ENCODE measurements around the gene PLET1.

The PLET1 gene, protein sequence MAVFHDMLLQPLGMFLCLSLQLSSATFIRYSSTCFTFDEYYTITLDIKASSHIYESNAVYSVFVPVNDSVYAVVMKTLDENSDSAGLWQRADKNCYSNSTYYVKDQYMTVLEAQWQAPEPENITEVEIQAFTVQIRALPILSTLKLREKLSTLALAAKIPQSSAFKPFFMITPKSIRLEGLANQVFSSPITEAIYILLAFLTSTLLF

DNA sequence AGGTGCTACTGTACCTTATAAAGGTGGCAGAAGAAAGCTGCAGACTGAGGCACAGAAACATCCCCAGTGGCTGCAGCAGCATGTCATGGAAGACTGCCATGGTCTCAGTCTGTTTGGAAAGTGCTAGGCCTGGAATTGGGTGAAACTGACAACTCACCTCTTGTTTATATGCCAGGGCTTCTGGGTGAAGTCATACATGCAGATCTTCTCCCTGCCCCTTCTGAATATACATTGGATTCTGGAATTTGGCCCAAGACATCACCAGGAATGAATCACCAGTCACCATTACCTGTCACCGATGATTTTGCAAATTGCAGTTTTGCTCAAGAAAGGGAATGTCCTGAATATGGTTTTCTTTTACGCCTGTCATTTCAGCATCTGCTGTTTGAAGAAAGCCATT is at the start of gene PLET1:
PLET1 (minus strand) TSS at position 371 of the 400 bp plus-strand sequence; CDS start at position 100, 271 bp downstream.
- no peak for DNase-seq

DNA sequence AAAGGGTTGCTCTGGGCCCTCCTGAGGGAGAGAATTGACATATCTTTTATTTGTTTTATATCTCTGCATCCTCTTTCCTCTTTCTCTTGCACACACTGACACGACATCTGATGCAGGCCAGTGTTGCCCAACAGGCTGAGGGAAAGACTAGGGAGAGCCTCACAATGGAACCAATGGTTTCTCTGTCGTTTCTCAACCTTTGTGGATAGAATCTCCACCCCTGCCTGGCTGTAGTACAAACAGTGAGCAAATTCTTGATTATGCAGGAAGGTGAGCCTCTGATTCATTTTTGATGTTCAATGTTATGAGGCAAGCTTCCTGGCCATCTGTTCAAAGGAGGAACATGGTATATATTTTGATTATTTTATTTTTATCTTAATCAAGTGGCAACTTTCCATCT is 49.8 kb upstream of the PLET1 start:
- peak; percentile 78 for DNase-seq

DNA sequence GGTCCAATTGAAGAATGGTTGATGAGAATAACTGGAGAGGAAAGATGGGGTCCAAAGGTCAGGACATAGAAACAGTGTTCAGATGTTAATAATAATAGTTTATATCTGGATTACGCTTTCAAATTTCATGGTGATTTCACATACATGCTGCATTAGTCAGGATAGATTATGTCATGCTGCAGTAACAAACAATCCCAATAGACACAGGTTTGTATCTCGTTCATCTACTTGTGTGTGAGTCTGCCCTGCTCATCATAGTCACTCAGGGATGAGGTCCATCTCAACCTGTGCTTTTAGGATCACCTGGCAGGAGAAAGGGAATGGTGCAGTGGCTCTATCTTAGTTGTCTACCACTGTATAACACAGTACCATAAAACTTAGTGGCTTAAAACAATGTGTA is 48.0 kb upstream of the PLET1 start:
- DNase-seq: no peak

DNA sequence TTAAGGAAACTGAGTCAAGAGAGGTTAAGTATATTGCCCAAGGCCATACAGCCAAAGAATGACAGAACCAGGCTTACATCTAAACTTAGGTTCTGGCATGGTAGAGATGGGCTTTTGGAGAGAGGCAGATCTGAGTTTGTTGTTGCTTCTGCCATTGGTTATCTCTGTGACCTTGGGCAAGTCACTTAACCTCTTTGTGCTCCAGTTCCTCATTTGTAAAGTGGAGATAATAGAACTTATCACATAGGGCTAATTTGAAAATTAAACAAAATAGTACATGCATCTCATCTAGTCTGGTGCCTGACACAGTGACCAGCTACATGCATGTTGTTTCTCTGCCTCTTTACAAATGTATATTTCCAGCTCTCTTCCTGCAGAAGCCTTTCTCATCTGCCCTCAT is 47.0 kb upstream of the PLET1 start:
- peak; percentile 55 for DNase-seq

DNA sequence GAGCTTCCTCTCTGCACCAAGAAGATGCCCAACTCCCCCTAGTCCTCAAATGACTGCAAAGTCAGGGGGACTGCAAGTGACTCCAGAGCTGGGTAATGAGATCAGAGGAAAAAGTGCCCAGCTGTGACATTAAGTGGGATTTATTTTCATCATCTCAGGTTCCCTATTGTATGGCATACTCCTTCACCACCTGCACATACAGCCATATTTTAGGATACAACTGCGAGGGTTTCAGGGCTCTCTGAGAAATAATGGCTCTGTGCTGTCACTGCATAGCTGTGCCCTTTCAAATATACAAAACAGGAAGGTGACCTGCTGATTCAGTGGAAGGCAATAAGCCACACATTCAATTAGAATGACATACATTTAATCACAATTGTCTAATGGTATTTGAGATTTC is 45.6 kb upstream of the PLET1 start:
- DNase-seq: no peak

DNA sequence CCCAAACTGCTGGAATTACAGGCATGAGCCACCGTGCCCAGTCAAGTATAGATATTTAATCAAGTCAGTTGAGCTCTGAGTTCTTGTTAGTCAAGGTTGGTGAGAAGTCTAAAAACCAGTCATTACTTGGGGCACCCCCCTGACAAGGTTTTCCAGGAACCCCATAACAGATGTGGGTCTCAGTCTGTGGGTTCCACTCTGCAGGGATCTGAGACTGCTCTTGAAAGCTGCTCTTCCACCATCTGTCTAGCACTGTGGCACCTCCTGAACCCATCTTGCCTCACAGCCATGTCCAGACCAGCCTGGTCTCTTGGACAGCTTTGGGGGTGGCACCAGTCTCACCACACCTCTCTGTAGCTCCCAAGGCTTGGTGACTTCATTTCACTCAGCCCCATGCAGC is 44.3 kb upstream of the PLET1 start:
- no peak for DNase-seq

DNA sequence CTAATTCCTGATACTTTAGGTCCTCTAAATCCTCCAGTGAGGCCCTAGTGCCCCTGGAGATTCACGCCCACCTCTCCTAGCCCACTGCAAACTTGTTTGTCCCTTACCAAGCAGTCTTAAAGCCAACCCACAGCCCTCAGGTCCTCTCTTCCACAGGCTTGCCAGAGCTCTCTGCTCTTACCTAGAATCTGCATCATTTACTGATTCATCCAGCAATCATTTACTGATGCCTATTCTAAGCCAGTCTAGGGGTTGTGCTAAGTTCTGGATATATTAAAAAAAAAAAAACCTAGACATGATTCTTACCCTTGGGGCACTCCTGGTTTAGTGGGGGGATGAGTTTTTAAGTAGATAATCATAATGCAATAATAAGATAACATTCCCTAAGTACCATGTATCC is 43.0 kb upstream of the PLET1 start:
- no peak for DNase-seq

DNA sequence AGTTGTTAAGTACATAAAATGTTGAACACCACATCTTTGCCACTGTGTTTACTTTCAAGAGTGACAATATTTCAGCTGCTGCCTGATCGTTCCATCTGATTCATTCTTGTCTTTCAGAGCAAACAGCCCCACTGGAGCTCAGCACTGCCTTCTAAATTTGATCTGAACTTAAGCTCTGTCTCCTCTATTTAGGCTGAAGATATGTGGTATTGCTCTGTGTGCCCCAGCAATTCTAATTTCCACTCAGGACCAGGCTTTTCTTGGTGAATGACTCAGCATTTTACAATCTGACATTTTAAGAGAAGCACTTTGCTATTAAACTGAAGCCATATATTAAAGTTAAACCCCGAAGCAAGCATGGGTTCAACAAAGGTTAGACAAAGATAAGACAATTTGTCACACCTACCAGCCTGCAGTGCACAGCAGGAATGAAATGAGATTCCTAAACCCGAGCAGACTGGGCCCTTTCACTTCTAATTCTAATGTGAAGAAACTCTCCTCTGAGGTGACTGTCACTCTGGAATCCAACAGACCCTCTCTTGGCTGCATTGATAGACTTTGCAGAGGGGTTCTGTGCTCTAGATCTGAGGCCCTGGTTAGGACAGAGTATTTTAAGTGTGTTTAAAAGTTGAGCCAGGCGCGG is 41.7 kb upstream of the PLET1 start:
- DNase-seq: peak; percentile 73

DNA sequence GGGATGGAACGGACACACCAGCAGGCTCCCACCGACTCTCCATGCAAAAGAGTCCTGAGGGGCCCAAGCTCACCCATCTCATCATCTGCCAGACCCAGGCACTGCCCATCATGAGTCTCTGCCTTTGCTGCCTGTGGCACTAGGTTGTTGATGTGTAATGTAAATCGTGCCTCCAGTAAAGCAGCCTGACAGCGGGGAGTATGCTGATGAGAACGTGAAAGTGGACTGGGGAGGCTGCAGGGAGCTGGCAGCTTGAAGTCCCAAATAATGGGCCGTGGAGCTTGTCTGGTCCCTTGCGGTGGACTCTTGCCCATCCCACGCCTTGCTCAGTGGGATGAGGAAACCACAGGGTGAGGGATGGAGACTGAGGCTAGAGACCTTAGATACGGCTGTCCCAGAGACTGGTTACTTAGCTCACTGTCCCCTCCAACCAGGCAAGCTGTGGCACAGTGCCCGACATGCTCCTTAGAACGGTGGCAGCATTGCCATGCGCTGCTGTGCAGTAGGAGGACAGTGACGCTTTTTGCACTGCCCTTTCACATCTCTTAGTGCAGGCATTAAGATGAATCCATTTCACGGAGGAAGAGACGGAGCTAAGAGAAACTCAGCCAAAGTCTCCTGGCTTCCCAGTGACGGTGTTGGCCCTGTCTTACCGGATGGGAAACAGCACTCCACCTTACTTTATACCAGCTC is 39.6 kb upstream of the PLET1 start:
- no peak for DNase-seq

DNA sequence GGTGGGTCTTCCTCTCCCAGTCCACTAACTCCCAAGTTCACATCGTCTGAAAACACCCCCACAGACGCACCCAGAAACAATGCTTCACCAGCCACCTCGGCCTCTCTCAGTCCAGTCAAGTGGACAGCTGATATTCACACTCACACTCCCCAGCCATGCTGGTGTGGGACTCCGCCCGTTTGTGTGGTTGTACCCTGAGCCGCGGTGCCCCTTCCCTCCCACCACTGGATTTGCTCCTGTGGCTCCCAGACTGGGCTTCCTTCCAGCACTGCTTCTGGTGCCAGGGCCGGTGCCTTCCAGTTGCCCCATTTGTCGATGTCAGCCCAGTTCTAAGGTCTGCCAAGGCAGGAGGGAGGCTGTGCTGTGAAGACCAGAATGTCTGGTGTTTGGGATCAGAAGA is 37.9 kb upstream of the PLET1 start:
- DNase-seq: peak; percentile 71

DNA sequence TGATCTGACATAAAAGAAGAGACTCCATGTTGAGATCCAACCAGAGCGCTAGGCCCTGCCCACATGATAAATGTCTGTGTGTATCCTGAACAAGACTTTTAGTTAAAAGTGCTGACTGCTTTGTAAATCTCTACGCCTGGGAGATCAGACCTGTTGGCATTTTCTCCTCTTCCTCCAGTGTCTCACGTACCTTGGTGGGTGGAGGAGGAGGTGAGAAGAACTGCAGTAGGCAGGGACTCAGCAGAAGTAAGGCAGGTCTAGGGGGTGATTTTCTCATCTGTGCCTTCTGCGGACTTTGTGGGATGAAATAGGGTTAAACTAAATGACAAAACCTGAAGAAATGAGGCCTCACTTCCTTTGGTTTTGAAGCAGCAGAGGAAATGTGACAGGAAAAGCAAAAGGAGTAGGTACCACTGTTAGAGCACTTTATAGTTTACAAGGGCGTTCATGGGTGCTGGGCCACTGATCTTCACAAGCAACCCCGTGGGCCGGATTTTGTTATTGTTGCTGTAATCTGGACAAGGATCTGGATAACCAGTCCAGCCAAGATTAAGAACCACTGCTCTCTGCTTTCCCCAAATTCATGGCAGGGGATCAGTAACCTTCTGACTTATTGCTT is 36.7 kb upstream of the PLET1 start:
- DNase-seq: no peak

DNA sequence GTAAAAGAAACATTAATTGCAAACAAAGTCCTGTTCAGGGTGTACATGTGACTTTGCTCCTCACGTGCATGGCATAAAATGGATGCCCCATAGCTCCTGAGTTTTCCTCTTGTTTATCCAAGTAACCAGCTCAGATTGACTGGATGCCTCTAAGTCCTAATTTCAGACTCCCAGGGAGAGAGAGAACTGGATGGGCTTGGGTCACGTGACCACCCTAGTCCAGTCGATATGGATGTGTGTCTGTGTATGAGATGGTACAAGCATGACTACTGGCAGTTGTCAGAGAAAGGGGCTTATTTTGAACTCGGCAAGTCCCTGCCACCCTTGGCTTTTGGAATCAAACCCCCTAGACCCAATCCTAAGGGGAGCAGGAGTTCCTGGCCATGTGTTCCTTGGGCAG is 35.4 kb upstream of the PLET1 start:
- DNase-seq: no peak

DNA sequence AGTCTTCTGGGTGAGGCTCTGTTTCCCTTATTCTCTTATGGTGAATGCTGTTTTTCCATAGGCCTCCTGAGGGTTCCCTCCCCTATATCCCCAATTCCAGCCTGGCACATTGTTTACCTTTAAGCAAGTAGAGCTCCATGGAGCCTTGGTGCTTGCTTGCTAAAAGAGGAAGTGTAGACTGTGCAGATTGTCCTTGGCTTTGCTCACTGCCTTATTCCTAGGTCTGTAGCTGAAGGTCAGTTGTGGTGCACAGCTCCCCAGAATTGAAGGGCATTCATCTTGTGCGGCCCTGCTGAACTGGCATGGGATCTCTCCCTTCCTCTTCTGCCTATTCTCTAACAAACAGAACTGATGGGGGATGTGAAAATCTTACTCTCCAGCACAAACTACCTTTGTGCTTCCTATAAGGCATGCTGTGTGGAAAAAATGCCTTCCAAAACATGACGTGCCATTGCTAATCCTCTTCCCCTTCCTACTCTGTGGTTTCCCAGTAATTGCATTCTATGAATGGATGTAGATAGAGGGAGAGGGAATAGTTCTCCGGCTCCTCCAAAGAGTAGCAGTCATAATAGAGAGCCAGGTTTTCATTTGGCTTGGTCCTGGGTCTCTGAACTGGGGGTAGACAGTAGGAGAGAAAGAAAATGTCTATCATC is 34.2 kb upstream of the PLET1 start:
- peak; percentile 61 for DNase-seq

DNA sequence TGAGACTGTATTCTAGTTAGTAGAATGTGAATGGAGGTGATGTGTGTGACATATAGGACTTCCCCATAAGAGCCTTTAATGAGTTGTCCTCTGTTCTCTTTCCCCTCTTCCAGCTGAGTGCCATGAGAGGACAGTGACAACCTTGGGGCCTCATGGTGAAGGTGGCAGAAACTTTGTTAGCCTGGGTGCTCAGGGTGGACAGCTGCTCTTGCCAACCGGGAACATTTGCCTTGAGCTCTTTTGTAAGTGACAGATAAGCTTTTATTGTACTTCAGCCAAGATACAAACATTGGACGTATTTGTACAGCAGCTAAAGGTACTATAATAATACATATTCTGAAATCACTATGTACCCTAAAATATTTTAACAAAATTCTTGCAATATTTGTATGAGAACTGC is 33.0 kb upstream of the PLET1 start:
- DNase-seq: peak; percentile 53

DNA sequence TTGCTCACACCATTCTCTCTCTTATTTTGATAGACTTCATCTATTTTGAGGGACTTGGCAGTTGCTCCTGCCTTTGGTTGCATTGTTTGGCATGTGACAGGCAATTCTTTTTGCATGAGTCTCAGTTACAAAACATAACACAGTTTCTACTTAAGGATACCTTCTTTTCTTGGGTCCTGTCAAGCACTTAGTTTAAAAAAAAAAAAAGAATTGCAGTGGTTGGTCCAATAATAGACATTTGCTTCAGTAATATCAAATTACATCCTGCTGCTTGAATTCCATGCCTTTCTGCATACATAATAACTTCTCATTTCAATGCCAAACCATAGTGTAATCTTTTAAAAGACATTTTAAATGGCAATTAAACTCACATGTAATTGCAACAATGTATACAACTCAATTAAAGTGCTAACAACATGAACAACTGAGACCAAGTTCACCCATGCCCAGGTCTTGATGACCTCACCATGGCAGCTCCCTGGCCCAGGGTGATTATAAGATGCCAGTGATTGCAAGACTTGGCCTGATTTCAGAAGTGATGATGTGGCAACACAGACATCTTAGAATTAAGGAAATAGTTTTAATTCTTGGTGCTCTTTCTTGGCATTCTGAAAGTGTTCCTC is 32.2 kb upstream of the PLET1 start:
- peak; percentile 71 for DNase-seq

DNA sequence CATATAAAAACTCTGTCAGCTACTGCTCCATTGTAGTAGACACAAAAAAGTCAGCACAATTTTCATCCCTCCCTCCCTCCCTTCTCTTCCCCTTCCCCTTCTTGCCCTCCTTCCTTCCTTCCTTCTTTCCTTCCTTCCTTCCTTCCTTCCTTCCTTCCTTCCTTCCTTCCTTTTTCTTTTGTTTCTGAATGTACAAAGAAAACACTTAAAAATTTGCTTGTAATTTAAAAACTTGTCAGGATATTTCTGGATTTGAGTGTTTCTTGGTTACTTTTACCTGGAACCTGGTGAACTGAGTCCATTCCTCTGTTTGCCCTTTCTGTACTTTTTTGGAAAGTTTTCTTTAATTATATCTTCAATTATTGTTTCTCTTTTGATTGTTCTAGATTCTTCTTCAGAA is 31.5 kb upstream of the PLET1 start:
- no peak for DNase-seq

DNA sequence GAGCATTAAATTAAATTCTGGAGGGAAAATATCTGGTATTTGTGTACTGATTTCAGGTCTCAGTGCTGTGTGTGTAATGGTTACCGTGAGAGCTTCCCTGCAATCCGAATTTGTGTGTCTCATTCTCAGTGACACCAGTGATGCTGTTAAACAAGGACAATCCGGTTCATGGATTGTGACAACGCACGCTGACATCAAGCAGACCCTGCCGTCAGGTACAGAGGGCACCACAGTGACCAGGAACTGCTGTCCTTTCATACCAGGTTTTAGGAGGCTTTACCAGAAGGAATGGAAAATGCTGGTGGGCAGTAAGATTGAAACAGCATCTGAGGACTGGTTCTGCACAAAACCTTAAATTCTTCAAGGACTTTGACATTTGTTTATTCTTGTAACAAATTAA is 30.5 kb upstream of the PLET1 start:
- DNase-seq: no peak

DNA sequence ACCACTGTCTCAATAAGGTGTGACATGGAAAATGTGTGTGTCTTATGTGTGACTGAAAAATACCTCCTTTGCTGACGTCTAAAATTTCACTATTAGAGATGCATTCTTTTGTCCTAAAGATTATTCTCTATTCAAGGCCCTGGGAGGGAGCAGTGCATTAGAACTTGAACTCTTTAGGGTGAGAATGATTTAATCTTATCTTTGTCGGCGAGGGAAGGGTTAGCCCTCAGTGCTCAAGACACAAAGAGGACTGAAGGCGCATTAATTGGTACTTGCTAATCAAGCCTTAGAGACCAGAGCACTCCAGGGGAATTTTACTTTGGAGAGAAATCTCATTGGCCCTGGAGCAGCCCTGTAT is 29.8 kb upstream of the PLET1 start:
- peak; percentile 44 for DNase-seq

DNA sequence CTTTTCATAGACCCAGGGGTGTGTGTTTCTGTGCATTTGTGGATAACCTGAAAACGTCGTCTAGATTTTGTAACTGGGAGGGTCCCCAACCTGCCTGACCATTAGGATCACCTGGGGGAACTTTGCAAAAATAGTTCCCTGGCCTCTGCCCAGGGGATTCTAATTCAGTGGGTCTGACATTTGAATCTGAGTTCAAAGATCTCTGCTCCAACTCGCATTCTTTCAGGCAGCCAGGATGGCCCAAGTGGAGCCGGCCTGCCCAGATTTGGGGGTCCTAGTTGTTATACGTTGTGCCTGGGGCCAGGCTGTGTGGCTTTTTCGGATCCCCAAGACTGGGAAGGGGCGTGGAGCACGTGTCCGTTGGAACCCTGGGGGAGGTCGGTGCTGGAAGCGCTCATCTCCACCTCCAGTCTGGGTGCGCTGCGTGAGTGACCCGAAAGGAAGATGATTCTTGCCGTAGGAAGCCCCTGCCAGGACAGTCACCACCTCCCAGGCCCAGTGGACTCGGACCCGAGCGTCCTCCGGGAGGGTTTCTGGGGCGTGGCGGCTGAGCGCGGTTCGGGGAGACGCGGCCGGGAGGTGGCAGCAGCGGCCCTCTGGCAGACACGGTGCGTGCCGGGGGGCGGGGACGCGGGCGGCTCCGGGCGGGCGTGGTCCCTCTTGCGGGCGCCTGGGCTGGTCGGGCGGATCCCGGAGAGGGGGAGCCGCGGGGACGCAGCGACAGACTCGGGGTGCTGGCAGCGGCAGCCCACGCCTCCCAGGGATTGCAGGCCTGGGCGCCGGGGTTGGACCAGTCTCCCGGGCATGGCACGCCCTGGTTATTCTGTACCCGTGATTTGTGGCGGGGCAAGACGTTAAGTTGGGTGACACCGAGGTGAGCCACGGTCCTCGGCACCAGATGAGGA is 29.2 kb upstream of the PLET1 start:
- peak; percentile 92 for DNase-seq

DNA sequence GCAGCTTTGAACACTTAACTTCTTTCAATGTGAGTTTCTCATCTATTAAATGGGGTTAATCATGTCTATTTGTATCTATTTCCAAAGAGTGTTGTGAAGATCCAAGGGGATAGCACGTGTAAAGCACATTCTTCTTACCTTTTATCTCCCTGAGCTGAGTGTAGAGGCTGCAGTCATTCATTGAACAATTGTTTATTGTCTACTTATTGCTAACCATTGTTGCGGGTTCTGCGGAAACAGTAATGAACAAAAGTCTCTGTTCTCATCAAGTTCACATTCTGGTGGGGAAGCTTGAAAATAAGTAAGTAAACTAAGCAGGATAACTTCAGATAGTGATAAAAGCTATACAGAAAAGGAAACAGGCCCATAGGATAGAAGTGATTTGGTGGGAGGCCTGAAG is 27.4 kb upstream of the PLET1 start:
- DNase-seq: no peak

DNA sequence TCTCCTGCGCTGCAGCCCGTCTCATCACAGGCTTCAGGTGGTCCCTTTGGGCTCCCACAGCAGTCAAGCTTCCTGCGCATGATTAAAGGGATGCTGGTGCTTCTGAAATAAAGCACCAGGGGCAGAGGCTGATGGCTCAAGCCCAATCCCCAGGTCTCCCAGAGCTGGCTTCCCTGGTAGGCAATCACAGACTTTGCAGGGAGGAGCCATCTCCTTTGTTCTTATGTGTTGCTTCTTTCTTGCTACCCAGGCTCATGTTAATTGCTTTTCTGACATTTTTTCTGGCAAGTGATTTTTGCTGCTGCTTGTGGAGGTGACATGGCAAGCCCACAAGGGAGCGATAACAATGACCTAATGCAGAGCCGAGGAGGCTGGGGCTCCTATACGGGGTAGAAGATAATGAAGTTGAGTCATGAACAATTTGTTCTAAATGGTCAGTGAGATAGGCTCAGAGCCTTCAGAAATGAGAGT is 25.2 kb upstream of the PLET1 start:
- peak; percentile 73 for DNase-seq

DNA sequence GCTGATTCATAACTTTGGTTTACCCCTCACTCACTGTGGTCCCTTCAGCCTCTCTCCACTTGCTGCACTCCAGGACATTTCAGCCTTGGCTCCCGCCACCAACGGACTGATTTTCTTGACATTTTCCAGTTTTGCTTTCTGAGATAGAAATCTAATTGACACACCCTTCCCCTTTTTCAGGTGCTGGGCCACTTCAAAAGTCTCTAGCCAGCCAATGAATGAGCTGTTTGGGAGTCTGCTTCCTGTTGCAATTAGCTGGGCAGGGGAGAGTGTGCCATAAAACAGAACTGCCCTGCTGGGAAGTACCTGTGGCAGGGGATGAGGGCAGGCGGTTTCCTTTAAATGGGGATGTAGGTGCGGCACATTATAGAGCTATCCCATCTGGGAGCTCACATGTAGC is 21.1 kb upstream of the PLET1 start:
- no peak for DNase-seq
